ENCODE data around the gene SMIM33.

Gene SMIM33

DNA sequence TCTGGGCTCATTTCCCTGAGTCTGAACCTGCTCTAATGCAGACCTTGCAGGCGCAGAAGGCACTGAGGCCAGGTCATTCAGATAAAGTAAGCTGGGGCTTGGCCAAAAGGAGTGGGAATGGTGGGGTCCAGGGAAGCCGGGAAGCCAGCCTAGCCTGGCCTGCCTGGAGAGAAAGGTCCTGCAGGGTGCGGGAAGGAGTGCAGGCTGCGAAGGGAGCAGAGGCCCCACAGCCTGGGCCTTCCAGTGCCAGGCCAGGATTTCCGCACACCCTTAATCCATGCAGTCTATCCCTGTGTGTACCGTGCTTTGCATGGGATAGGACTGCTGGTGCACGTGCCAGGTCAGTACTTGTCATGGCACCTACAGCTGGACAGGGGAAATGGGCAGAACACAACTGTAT, 15.4 kb downstream of the SMIM33 start:
- Histone ChIP-seq H3K79me2 (ENCODE audit: insufficient read depth, low read length) (peaks cover 8% of the 10 kb centered on the region), H3K4me3 (ENCODE audit: low read length, poor library complexity, severe bottlenecking) (no peak overlapping the region), H3F3A (ENCODE audit: low read depth) (peaks cover 8% of the 10 kb centered on the region; the same call in 1 of the 2 replicates), H2AFZ (ENCODE audit: low read length) (no peak overlapping the region), H3K9me3 (ENCODE audit: insufficient read depth, low read depth, low read length) (no peaks in the 10 kb centered on the region), H3K9ac (ENCODE audit: low read depth, low read length, poor library complexity, severe bottlenecking) (no peak overlapping the region), H4K20me1 (ENCODE audit: insufficient read depth, low read length, poor library complexity, severe bottlenecking) (peaks cover 3% of the 10 kb centered on the region), H3K4me1 (ENCODE audit: insufficient read depth, low read length, poor library complexity, severe bottlenecking) (peaks cover 12% of the 10 kb centered on the region), H3K9me2 (replicated peaks; ENCODE audit: low read depth, low read length) (no peaks in the 10 kb centered on the region), H3K27me3 (ENCODE audit: insufficient read depth, low read length, poor library complexity, severe bottlenecking) (no peaks in the 10 kb centered on the region), H3K4me2 (ENCODE audit: low read depth, low read length, poor library complexity, severe bottlenecking) (no peak overlapping the region), H3K36me3 (ENCODE audit: insufficient read depth, low read length) (no peaks in the 10 kb centered on the region)
- TF ChIP-seq, protein P1, sequence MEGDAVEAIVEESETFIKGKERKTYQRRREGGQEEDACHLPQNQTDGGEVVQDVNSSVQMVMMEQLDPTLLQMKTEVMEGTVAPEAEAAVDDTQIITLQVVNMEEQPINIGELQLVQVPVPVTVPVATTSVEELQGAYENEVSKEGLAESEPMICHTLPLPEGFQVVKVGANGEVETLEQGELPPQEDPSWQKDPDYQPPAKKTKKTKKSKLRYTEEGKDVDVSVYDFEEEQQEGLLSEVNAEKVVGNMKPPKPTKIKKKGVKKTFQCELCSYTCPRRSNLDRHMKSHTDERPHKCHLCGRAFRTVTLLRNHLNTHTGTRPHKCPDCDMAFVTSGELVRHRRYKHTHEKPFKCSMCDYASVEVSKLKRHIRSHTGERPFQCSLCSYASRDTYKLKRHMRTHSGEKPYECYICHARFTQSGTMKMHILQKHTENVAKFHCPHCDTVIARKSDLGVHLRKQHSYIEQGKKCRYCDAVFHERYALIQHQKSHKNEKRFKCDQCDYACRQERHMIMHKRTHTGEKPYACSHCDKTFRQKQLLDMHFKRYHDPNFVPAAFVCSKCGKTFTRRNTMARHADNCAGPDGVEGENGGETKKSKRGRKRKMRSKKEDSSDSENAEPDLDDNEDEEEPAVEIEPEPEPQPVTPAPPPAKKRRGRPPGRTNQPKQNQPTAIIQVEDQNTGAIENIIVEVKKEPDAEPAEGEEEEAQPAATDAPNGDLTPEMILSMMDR (conservative IDR thresholded peaks at IDR 0.05; ENCODE audit: low read length), result no peak
- no peak for TF ChIP-seq EZH2phosphoT487 (IDR thresholded peaks at IDR 0.05; ENCODE audit: borderline replicate concordance)

DNA sequence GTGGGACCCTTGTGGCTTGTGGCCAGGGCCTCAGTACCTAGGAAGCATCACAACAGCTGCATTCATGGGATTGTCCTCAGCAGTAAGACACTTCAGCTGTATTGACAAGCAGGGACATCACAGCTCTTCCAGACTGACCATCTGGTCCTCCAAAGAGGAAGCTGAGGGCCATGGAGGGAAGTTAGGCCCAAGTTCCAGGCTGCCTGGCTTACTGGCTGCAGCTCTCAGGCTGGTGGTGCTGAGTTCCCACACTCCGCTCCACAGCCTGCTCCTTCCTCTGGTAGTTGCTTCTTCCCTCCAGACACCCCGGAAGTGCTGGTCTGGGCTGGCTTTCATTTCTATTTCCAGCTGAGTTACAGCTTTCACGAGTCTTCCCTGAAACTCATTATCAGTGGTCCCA, 17.5 kb downstream of the SMIM33 start:
- H3K9ac ChIP-seq (ENCODE audit: low read depth, low read length, poor library complexity, severe bottlenecking), result no peak overlapping the region
- no peaks in the 10 kb centered on the region for H3F3A ChIP-seq (ENCODE audit: low read depth)
- no peaks in the 10 kb centered on the region for H3K27me3 ChIP-seq (ENCODE audit: insufficient read depth, low read length, poor library complexity, severe bottlenecking)
- H3K4me1 ChIP-seq (ENCODE audit: insufficient read depth, low read length, poor library complexity, severe bottlenecking), result peaks cover 14% of the 10 kb centered on the region
- H3K79me2 ChIP-seq (ENCODE audit: insufficient read depth, low read length), result no peaks in the 10 kb centered on the region
- no peak for TF ChIP-seq EZH2phosphoT487 (IDR thresholded peaks at IDR 0.05; ENCODE audit: borderline replicate concordance)
- TF ChIP-seq, protein P1 (conservative IDR thresholded peaks at IDR 0.05; ENCODE audit: low read length), result no peak
- no peaks in the 10 kb centered on the region for H4K20me1 ChIP-seq (ENCODE audit: insufficient read depth, low read length, poor library complexity, severe bottlenecking)
- no peaks in the 10 kb centered on the region for H3K9me2 ChIP-seq (replicated peaks; ENCODE audit: low read depth, low read length)
- H3K9me3 ChIP-seq (ENCODE audit: insufficient read depth, low read depth, low read length), result no peaks in the 10 kb centered on the region
- H2AFZ ChIP-seq (ENCODE audit: low read length), result no peak overlapping the region
- H3K36me3 ChIP-seq (ENCODE audit: insufficient read depth, low read length), result no peaks in the 10 kb centered on the region
- H3K4me3 ChIP-seq (ENCODE audit: low read length, poor library complexity, severe bottlenecking), result no peak overlapping the region
- H3K4me2 ChIP-seq (ENCODE audit: low read depth, low read length, poor library complexity, severe bottlenecking), result no peak overlapping the region

DNA sequence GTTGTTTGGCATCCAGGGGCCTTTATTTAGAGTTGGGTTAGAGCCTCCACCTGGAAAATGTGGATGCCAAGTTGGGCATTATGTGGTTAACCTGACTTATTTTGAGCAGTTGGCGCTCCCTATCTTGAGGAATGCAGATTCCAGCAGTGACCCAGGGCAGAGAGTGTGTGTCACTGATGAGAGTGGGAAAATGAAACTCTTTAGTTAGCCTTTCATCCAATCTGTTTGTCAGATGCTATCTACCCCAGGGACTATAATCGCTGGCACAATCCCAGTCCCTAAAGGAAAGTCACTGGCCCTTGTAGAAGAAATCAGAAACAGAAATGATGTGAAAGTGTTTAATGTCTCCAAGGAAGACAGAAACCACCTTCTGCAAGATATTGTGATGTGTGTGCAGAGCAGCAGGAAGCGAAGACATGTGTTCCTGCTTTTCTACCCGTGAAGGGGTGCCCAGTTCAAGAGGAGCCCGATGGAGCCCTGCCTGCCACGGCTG, 21.9 kb downstream of the SMIM33 start:
- peak overlapping the region; percentile 11 for H3K4me3 ChIP-seq (ENCODE audit: low read length, poor library complexity, severe bottlenecking)
- no peaks in the 10 kb centered on the region for H4K20me1 ChIP-seq (ENCODE audit: insufficient read depth, low read length, poor library complexity, severe bottlenecking)
- no peaks in the 10 kb centered on the region for H3K27me3 ChIP-seq (ENCODE audit: insufficient read depth, low read length, poor library complexity, severe bottlenecking)
- H3K4me2 ChIP-seq (ENCODE audit: low read depth, low read length, poor library complexity, severe bottlenecking), result peak overlapping the region; percentile 52
- H3K9me3 ChIP-seq (ENCODE audit: insufficient read depth, low read depth, low read length), result no peaks in the 10 kb centered on the region
- peaks cover 31% of the 10 kb centered on the region for H3K4me1 ChIP-seq (ENCODE audit: insufficient read depth, low read length, poor library complexity, severe bottlenecking)
- no peaks in the 10 kb centered on the region for H3K36me3 ChIP-seq (ENCODE audit: insufficient read depth, low read length)
- TF ChIP-seq EZH2phosphoT487 (IDR thresholded peaks at IDR 0.05; ENCODE audit: borderline replicate concordance), result no peak
- TF ChIP-seq, protein P1 (conservative IDR thresholded peaks at IDR 0.05; ENCODE audit: low read length), result no peak
- H3K9me2 ChIP-seq (replicated peaks; ENCODE audit: low read depth, low read length), result no peaks in the 10 kb centered on the region
- H3F3A ChIP-seq (ENCODE audit: low read depth), result no peaks in the 10 kb centered on the region
- no peaks in the 10 kb centered on the region for H3K79me2 ChIP-seq (ENCODE audit: insufficient read depth, low read length)
- H3K9ac ChIP-seq (ENCODE audit: low read depth, low read length, poor library complexity, severe bottlenecking), result peak overlapping the region; percentile 33
- H2AFZ ChIP-seq (ENCODE audit: low read length), result peak overlapping the region; percentile 86

Measured in Loucy (cell line).